Measurements from ENCODE around the gene NTRK2.

DNA sequence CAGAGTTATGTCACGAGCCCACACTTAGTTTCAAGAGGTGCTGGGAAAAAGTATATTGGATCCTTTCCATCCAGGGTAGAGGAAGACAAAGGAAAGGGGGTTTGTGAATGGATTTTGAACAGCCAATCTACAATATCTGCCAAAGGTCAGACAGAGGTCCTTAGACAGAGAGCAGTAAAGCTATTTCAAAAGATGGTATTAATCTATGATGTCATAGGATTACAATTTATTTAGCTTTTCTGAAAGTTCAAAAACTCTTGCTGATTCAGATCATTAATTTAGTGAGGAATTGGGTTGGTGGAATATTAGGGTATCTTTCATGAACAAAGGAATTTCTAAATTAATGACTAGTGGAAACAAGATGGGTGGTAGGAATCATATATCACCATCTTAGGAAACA is 126.9 kb downstream of the NTRK2 start:
- TF ChIP-seq ZFP3 (CRISPR knock-in tag; IDR thresholded peaks at IDR 0.05) (no peak), OSR1 (CRISPR knock-in tag; IDR thresholded peaks at IDR 0.05) (no peak), ZNF70 (CRISPR knock-in tag; IDR thresholded peaks at IDR 0.05) (no peak), RARB (CRISPR knock-in tag; IDR thresholded peaks at IDR 0.05) (no peak), ZFP30 (CRISPR knock-in tag; IDR thresholded peaks at IDR 0.05) (no peak)
